ENCODE results near the gene SLC13A5.
"Not testable (repeated sequence)": the region's sequence is repeated elsewhere in the genome, so short reads cannot be mapped to it uniquely, and the experiment has no call there.

Gene SLC13A5

DNA sequence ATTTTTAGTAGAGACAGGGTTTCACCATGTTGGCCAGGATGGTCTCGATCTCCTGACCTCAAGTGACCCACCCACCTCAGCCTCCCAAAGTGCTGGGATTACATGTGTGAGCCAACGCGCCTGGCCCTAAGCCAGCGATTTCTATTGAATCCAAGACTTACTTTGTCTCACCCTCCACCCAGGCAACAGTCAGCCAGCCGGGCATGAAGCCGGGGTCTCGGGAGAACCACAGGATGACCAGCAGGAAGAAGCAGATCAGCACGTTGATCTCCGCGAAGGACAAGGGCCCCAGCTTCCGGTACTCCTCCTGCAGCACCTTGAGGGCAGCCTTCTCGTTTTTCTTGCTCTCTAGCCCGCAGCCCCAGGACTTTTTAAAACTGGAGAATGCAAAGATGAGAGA is 17.6 kb downstream of the SLC13A5 start:
- Histone ChIP-seq H3K27me3 (ENCODE audit: control insufficient read depth, insufficient read depth, low read length) (peaks cover 55% of the 10 kb centered on the region), H3K4me2 (ENCODE audit: low read length) (no peak overlapping the region), H3K9ac (ENCODE audit: low read depth, low read length) (no peak overlapping the region), H3K4me1 (ENCODE audit: control insufficient read depth, insufficient read depth, low read length) (no peaks in the 10 kb centered on the region), H3K36me3 (ENCODE audit: insufficient read depth, low read length) (no peaks in the 10 kb centered on the region), H3K4me3 (ENCODE audit: low read length) (no peak overlapping the region), H3K9me3 (replicated peaks; ENCODE audit: low read length) (no peaks in the 10 kb centered on the region)

- Histone ChIP-seq H3K4me1 (ENCODE audit: control insufficient read depth, insufficient read depth, low read length) (no peaks in the 10 kb centered on the region), H3K36me3 (ENCODE audit: insufficient read depth, low read length) (no peaks in the 10 kb centered on the region), H3K4me2 (ENCODE audit: low read length) (no peak overlapping the region), H3K9ac (ENCODE audit: low read depth, low read length) (no peak overlapping the region), H3K4me3 (ENCODE audit: low read length) (no peak overlapping the region), H3K9me3 (replicated peaks; ENCODE audit: low read length) (no peaks in the 10 kb centered on the region), H3K27me3 (ENCODE audit: control insufficient read depth, insufficient read depth, low read length) (peaks cover 56% of the 10 kb centered on the region)
Measured at GRCh38 chr17:6695051-6695450, 18.1 kb downstream of the SLC13A5 start.

DNA sequence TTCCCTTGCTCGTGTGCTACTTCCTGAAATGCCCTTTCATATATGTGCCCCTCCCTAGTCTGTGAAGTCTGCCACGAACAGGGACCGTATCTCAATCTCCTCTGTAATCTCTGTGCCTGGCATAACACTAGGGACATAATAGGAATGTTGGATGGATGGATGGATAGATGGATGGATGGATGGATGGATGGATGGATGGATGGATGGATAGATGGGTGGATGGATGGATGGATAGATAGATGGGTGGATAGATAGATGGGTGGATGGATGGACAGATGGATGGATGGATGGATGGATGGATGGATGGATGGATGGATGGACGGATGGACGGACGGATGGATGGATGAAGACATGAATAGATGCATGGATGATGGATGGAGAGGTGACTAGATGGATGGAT is 21.2 kb downstream of the SLC13A5 start:
- not testable (repeated sequence) for H3K9ac ChIP-seq (ENCODE audit: low read depth, low read length); H3K4me2 ChIP-seq (ENCODE audit: low read length); H3K4me3 ChIP-seq (ENCODE audit: low read length); H3K4me1 ChIP-seq (ENCODE audit: control insufficient read depth, insufficient read depth, low read length); H3K9me3 ChIP-seq (replicated peaks; ENCODE audit: low read length); H3K36me3 ChIP-seq (ENCODE audit: insufficient read depth, low read length)
- peaks cover 69% of the 10 kb centered on the region for H3K27me3 ChIP-seq (ENCODE audit: control insufficient read depth, insufficient read depth, low read length)

DNA sequence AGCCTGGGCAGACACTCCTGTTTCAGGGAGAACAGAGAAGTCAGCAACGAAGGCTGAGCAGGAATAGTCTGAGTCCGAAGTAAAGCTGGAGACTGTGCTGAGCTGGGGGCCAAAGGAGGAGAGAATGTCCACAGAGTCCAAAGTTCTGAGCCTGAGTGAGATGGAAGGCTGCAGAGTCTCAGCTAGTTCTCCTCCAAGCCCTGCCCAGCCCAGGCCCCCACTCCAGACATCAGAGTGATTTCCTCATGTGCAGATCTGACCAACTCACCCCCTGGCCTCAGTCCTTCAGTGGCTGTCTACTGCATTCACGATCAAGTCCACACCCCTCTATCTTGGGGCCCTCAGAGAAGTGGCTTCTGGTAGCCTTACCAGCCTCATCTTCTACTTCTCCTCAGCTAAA is 21.6 kb downstream of the SLC13A5 start:
- Histone ChIP-seq H3K4me1 (ENCODE audit: control insufficient read depth, insufficient read depth, low read length) (no peaks in the 10 kb centered on the region), H3K4me3 (ENCODE audit: low read length) (no peak overlapping the region), H3K27me3 (ENCODE audit: control insufficient read depth, insufficient read depth, low read length) (peaks cover 68% of the 10 kb centered on the region), H3K9me3 (replicated peaks; ENCODE audit: low read length) (no peaks in the 10 kb centered on the region), H3K36me3 (ENCODE audit: insufficient read depth, low read length) (no peaks in the 10 kb centered on the region), H3K9ac (ENCODE audit: low read depth, low read length) (no peak overlapping the region), H3K4me2 (ENCODE audit: low read length) (no peak overlapping the region)

- Histone ChIP-seq H3K27me3 (ENCODE audit: control insufficient read depth, insufficient read depth, low read length) (peaks cover 72% of the 10 kb centered on the region), H3K9me3 (replicated peaks; ENCODE audit: low read length) (no peaks in the 10 kb centered on the region), H3K4me1 (ENCODE audit: control insufficient read depth, insufficient read depth, low read length) (no peaks in the 10 kb centered on the region)
Measured at GRCh38 chr17:6690641-6691040, 22.5 kb downstream of the SLC13A5 start.

DNA sequence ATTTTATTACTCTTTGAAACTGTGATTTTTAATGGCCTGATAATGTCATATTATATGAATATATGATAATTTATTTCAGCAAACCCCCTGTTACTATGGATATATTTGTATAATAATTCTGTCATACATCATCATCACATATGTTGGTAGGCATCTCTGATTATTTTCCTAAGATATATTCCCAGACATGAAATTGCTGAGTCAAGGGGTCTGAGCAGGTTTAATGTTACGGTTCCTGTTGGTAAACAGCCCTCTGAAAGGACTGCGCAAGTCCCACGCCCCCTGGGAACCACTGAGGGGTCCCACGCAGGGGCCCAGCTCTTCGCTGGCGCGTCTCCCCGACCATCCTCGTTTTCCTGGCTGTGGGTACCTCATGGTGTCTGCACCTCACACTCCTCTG is 24.2 kb downstream of the SLC13A5 start:
- Histone ChIP-seq H3K36me3 (ENCODE audit: insufficient read depth, low read length) (no peaks in the 10 kb centered on the region), H3K9me3 (replicated peaks; ENCODE audit: low read length) (no peaks in the 10 kb centered on the region), H3K4me3 (ENCODE audit: low read length) (no peak overlapping the region), H3K9ac (ENCODE audit: low read depth, low read length) (no peak overlapping the region), H3K27me3 (ENCODE audit: control insufficient read depth, insufficient read depth, low read length) (peaks cover 81% of the 10 kb centered on the region), H3K4me2 (ENCODE audit: low read length) (no peak overlapping the region), H3K4me1 (ENCODE audit: control insufficient read depth, insufficient read depth, low read length) (no peaks in the 10 kb centered on the region)

More at GRCh38 chr17:6690641-6691040, 22.5 kb downstream of the SLC13A5 start:
- Histone ChIP-seq H3K36me3 (ENCODE audit: insufficient read depth, low read length) (no peaks in the 10 kb centered on the region), H3K4me3 (ENCODE audit: low read length) (no peak overlapping the region), H3K4me2 (ENCODE audit: low read length) (no peak overlapping the region), H3K9ac (ENCODE audit: low read depth, low read length) (no peak overlapping the region)

- Histone ChIP-seq H3K9ac (ENCODE audit: low read depth, low read length) (no peak overlapping the region), H3K27me3 (ENCODE audit: control insufficient read depth, insufficient read depth, low read length) (peaks cover 74% of the 10 kb centered on the region), H3K4me1 (ENCODE audit: control insufficient read depth, insufficient read depth, low read length) (no peaks in the 10 kb centered on the region), H3K9me3 (replicated peaks; ENCODE audit: low read length) (no peaks in the 10 kb centered on the region), H3K4me2 (ENCODE audit: low read length) (no peak overlapping the region), H3K4me3 (ENCODE audit: low read length) (no peak overlapping the region), H3K36me3 (ENCODE audit: insufficient read depth, low read length) (no peaks in the 10 kb centered on the region)
Measured at GRCh38 chr17:6686026-6686425, 27.1 kb downstream of the SLC13A5 start.

DNA sequence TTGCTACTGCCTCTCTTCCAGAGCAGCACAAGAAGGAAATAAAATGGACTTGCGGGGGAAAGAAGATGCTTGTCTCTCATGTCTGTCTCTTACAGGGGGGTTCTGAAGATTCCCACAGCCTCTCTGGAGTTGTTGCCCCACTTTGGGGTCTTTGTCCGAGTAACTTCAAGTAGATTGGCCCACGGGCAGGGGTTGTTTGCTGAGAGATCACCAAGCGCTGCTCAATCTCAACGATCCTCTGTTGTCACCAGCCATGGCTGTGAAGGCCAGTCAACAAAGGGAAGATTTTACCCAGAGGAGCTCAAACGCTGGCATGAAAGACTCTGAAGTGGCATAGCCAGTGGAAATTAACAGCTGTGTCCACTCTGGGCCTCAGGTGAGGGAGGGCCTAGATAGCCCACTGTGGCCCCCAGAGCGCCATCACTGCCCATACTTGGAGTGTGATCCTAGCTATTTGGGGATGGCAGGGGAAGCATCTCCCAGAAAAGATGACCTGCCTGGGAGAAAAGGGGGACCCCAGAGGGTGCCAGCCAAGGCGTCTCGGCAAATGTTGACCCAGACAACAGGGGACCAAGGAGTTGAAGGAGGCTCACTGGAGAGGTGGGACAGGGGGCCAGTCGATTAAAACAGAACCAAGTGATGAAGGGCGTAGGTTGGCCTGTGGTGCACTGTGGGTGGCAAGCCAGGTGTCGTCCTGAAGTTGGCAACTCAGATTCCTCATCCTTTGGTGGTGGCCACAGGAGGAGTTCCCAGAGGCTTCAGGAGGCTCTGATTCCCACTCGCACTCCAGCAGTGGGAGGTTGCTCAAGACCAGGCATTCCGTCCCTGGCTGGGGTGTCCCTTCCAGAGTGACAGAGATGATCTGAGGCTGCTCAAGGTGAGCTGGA is 28.0 kb downstream of the SLC13A5 start:
- no peaks in the 10 kb centered on the region for H3K36me3 ChIP-seq (ENCODE audit: insufficient read depth, low read length)
- H3K4me2 ChIP-seq (ENCODE audit: low read length) = no peak overlapping the region
- no peak overlapping the region for H3K9ac ChIP-seq (ENCODE audit: low read depth, low read length)
- H3K4me3 ChIP-seq (ENCODE audit: low read length) = no peak overlapping the region
- peaks cover 71% of the 10 kb centered on the region for H3K27me3 ChIP-seq (ENCODE audit: control insufficient read depth, insufficient read depth, low read length)
- no peaks in the 10 kb centered on the region for H3K4me1 ChIP-seq (ENCODE audit: control insufficient read depth, insufficient read depth, low read length)
- H3K9me3 ChIP-seq (replicated peaks; ENCODE audit: low read length) = no peaks in the 10 kb centered on the region

- Histone ChIP-seq H3K9ac (ENCODE audit: low read depth, low read length) (no peak overlapping the region), H3K27me3 (ENCODE audit: control insufficient read depth, insufficient read depth, low read length) (peaks cover 65% of the 10 kb centered on the region), H3K4me1 (ENCODE audit: control insufficient read depth, insufficient read depth, low read length) (no peaks in the 10 kb centered on the region), H3K9me3 (replicated peaks; ENCODE audit: low read length) (no peaks in the 10 kb centered on the region), H3K4me3 (ENCODE audit: low read length) (no peak overlapping the region), H3K4me2 (ENCODE audit: low read length) (no peak overlapping the region), H3K36me3 (ENCODE audit: insufficient read depth, low read length) (no peaks in the 10 kb centered on the region)
Measured at GRCh38 chr17:6684460-6684783, 28.7 kb downstream of the SLC13A5 start.

DNA sequence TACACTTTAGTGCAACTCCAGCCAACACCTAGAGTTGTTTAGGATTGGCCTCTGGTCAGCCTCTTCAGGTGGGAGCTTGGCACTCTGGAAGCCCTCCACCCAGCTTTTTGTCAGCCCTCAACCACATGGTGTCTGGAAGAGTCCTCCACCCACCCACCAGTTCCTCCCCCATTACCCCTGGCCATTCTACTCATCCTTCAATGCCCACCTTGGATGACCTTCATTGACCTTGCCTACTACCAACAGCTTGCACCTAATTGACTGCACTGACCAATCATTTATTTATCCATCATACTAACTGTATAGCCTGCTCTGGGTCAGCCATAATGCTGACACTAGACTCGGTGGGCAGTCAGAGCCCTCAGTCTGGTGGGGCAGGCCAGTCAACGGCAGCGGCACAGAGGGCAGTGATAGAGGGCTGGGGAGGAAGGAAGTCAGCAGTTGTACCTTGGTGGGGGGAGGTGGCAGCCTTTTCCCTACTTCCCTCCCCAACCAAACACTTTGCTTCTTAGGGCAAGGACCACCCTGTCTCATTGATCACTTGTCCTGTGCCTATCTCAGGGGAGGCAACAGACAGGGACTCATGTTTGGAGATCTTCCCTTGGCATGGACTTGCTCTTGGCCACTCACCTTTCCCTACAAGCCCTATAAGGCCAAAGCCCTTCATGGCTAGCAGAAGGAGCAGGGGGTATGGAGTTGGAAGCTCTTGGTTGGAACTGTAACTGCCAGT is 29.3 kb downstream of the SLC13A5 start:
- Histone ChIP-seq H3K9ac (ENCODE audit: low read depth, low read length) (no peak overlapping the region), H3K9me3 (replicated peaks; ENCODE audit: low read length) (no peaks in the 10 kb centered on the region), H3K27me3 (ENCODE audit: control insufficient read depth, insufficient read depth, low read length) (peaks cover 65% of the 10 kb centered on the region), H3K4me2 (ENCODE audit: low read length) (no peak overlapping the region), H3K4me1 (ENCODE audit: control insufficient read depth, insufficient read depth, low read length) (no peaks in the 10 kb centered on the region), H3K4me3 (ENCODE audit: low read length) (no peak overlapping the region), H3K36me3 (ENCODE audit: insufficient read depth, low read length) (no peaks in the 10 kb centered on the region)

- H3K4me2 ChIP-seq (ENCODE audit: low read length) = no peak overlapping the region
- peaks cover 72% of the 10 kb centered on the region for H3K27me3 ChIP-seq (ENCODE audit: control insufficient read depth, insufficient read depth, low read length)
- H3K4me1 ChIP-seq (ENCODE audit: control insufficient read depth, insufficient read depth, low read length) = no peaks in the 10 kb centered on the region
- no peak overlapping the region for H3K9ac ChIP-seq (ENCODE audit: low read depth, low read length)
- H3K36me3 ChIP-seq (ENCODE audit: insufficient read depth, low read length) = no peaks in the 10 kb centered on the region
- no peak overlapping the region for H3K4me3 ChIP-seq (ENCODE audit: low read length)
- H3K9me3 ChIP-seq (replicated peaks; ENCODE audit: low read length) = no peaks in the 10 kb centered on the region
Measured at GRCh38 chr17:6683081-6683684, 30.0 kb downstream of the SLC13A5 start.

All from skeletal muscle satellite cell (primary cell).